Testis (tissue), 3 donors: ENCODE results near the gene SAMM50. TPM values are rescaled to one million over a fixed set of nuclear protein-coding genes. Genes with fewer than 3 reads are reported as not detected.
"Not testable (repeated sequence)": the region's sequence is repeated elsewhere in the genome, so short reads cannot be mapped to it uniquely, and the experiment has no call there.

Experiments
- DNase-seq: peaks from one replicate; pipeline ENCODE4 v3.0.0-alpha.2; 2019
- H3K27ac ChIP-seq, 2 donors: fragments of 200-600 bp; sonication (generic); one replicate each; pipeline ENCODE4 v1.5.1; 2019
- H3K27me3 ChIP-seq: fragments of 200-600 bp; sonication (generic); one replicate; pipeline ENCODE4 v1.5.1; 2019
- H3K36me3 ChIP-seq: fragments of 200-600 bp; sonication (generic); one replicate; pipeline ENCODE4 v1.5.1; 2017; ENCODE audit warnings: low read depth; ENCODE audit errors: missing control alignments
- H3K4me1 ChIP-seq: fragments of 200-600 bp; sonication (generic); one replicate; pipeline ENCODE4 v1.5.1; 2019
- H3K4me3 ChIP-seq, 2 donors: fragments of 200-600 bp; sonication (generic); one replicate each; pipeline ENCODE4 v1.5.1; 2017 to 2019
- H3K9me3 ChIP-seq: fragments of 200-600 bp; sonication (generic); one replicate; pipeline ENCODE4 v1.5.1; 2017
- CTCF ChIP-seq, 3 experiments: fragments of 450-650 bp in 2 of 3; fragments of 200-600 bp in 1 of 3; sonication (generic) in 1 of 3; IDR thresholded peaks; one replicate each; pipeline ENCODE4 v1.5.1; 2016 to 2019; ENCODE audit warnings: antibody characterized with exemption in 3 of 3, mild to moderate bottlenecking in 2 of 3, moderate library complexity in 1 of 3
- POLR2A ChIP-seq: fragments of 450-650 bp; IDR thresholded peaks from one replicate; pipeline ENCODE4 v1.6.1; 2017; ENCODE audit warnings: antibody characterized with exemption, mild to moderate bottlenecking, moderate library complexity
- WGBS, 2 donors: methylation state at CpG; one replicate each; pipeline ENCODE4 v1.1.5; 2018; 5-methylcytosine and 5-hydroxymethylcytosine counted together
- intact Hi-C: fragments of 100-400 bp; cut with DNase I; formaldehyde crosslinking; loops from one replicate; pipeline ENCODE4 v1.15.1; 2023; ENCODE audit warnings: low total_unique reads
- polyA plus RNA-seq: library from polyadenylated mRNA; stranded (reverse); fragments of 350-450 nt; fragmentation: Illumina TruSeq; extraction: RNeasy Lipid Tissue Mini Kit (QIAGEN cat#74804); gene quantifications from one replicate; pipeline ENCODE4 v1.2.3, GENCODE V29; 2014; ENCODE audit warnings: low read depth, low replicate concordance; ENCODE audit not compliant: insufficient read depth
- total RNA-seq, 2 donors: library from RNA; depleted of rRNA; stranded (reverse); fragments of >200 nt; gene quantifications; one replicate each; pipeline ENCODE4 v1.2.3, GENCODE V29; 2016

The SAMM50 gene
- total and polyA plus RNA-seq, 3 donors from 2014 or later = 41.5 to 71.1 (median 50.3) TPM

- no peak for DNase-seq
- intact Hi-C loops = no loop called here
- Histone ChIP-seq H3K9me3 (no peaks in the 10 kb centered on the region), H3K4me3 (no peak overlapping the region), H3K4me1 (no peaks in the 10 kb centered on the region), H3K27me3 (no peaks in the 10 kb centered on the region), H3K27ac (no peak overlapping the region), H3K36me3 (no peaks in the 10 kb centered on the region)
- TF ChIP-seq POLR2A = no peak
- TF ChIP-seq CTCF (IDR thresholded peaks at IDR 0.05) = no peak
- 77 to 87% methylated on average over 2 of the region's 2 CpGs for WGBS, 2 donors
Observed at GRCh38 chr22:44014241-44014640, 59.0 kb downstream of the SAMM50 start.

GRCh38 chr22:44016586-44016985 is 61.3 kb downstream of the SAMM50 start:
- H3K27ac ChIP-seq, H3K27me3 ChIP-seq, H3K36me3 ChIP-seq, H3K4me3 ChIP-seq, DNase-seq, H3K4me1 ChIP-seq, intact Hi-C loops, H3K9me3 ChIP-seq: not testable (repeated sequence)
- 89 to 90% methylated on average over 3 of the region's 3 CpGs for WGBS, 2 donors

- H3K27ac ChIP-seq = no peak overlapping the region
- 92 to 96% methylated on average over 9 of the region's 9 CpGs for WGBS, 2 donors
- H3K27me3 ChIP-seq = no peaks in the 10 kb centered on the region
- H3K36me3 ChIP-seq = no peaks in the 10 kb centered on the region
- no peak for TF ChIP-seq POLR2A
- TF ChIP-seq CTCF (IDR thresholded peaks at IDR 0.05) = no peak
- no peaks in the 10 kb centered on the region for H3K9me3 ChIP-seq
- H3K4me3 ChIP-seq = no peak overlapping the region
- intact Hi-C loops = no loop called here
- H3K4me1 ChIP-seq = no peaks in the 10 kb centered on the region
- no peak for DNase-seq
Observed at GRCh38 chr22:44018594-44018993, 63.4 kb downstream of the SAMM50 start.

GRCh38 chr22:44019416-44019815 is 64.2 kb downstream of the SAMM50 start:
- Histone ChIP-seq H3K27me3 (no peaks in the 10 kb centered on the region), H3K4me3 (no peak overlapping the region), H3K4me1 (no peaks in the 10 kb centered on the region), H3K27ac (no peak overlapping the region), H3K36me3 (no peaks in the 10 kb centered on the region), H3K9me3 (no peaks in the 10 kb centered on the region)
- WGBS, 2 donors = 93% methylated on average over 10 of the region's 10 CpGs
- intact Hi-C loops = no loop called here
- TF ChIP-seq POLR2A = no peak
- TF ChIP-seq CTCF (IDR thresholded peaks at IDR 0.05) = no peak
- no peak for DNase-seq

GRCh38 chr22:44019846-44020245 is 64.6 kb downstream of the SAMM50 start:
- H3K4me3 ChIP-seq = no peak overlapping the region
- no peaks in the 10 kb centered on the region for H3K36me3 ChIP-seq
- no peaks in the 10 kb centered on the region for H3K4me1 ChIP-seq
- H3K27me3 ChIP-seq = no peaks in the 10 kb centered on the region
- no peak for DNase-seq
- H3K9me3 ChIP-seq = no peaks in the 10 kb centered on the region
- H3K27ac ChIP-seq = no peak overlapping the region
- intact Hi-C loops = no loop called here
- no peak for TF ChIP-seq CTCF (IDR thresholded peaks at IDR 0.05)
- TF ChIP-seq POLR2A = no peak
- WGBS, 2 donors = 96 to 98% methylated on average over 5 of the region's 5 CpGs
